Stimulated activated CD4-positive, alpha-beta T cell treated with anti-CD3 and anti-CD28 coated beads, Interleukin-4, amount 100 ng/mL, for 4 hours (primary cell): Measurements from ENCODE around the gene KLHL1.

Experiments
- DNase-seq, 2 experiments: peaks; one replicate each; pipeline ENCODE4 v3.0.0-alpha.2; 2020

Gene KLHL1

DNA sequence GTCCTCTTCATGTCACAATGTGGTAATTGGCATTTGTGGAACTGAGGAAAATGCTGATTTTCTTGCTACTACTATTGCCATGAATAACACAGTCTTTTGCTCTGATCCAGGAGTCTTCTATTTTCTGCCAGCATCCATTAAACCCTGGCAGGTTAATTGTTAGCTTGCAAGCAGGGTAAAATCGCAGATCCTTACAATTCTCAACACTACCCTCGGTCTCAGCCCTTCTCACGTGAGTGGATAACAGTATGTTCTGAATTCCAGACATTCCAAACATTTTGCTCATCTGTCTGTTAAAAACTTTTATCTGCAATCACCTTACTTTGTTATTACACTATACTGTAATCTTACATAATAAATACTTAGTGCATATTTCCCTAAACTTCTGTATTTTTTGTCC is 251.9 kb downstream of the KLHL1 start:
- DNase-seq, result no peak

DNA sequence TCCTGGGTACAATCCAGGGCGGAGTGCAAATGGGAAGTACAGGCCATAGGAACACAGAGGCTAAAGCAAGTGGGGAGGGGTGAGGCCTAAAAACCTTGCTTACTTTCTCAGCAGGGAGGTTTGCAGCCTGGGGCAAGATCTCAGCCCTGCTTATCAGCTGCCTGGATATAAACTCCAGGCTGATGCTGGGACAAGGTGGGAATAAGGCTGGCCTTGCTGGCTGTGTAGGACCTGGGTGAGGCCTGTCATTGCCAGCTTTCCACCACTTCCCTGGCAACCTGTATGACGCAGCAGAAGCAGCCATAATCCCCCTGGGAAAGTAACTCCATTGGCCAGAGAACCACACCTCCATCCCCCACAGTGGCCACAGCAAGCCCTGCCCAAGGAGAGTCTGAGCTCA is 279.7 kb downstream of the KLHL1 start:
- no peak for DNase-seq

DNA sequence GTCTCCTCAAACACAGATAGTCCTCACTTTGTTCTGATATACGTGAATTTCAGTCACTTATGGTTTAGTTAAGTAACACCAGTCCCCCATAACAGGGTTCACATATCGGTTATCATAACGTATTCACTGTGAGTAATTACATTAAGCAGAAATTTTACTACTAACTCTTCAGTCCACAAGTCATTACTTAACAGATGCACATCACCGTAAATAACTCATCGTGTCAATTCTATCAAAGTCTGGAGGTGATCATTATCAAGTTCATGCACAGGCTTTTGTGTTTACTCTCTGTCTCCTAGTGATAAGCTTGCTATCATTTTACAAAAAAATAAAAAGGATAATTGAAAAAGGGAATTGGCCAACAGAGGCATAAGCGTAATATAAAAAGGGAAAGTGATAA is 288.1 kb downstream of the KLHL1 start:
- no peak for DNase-seq

DNA sequence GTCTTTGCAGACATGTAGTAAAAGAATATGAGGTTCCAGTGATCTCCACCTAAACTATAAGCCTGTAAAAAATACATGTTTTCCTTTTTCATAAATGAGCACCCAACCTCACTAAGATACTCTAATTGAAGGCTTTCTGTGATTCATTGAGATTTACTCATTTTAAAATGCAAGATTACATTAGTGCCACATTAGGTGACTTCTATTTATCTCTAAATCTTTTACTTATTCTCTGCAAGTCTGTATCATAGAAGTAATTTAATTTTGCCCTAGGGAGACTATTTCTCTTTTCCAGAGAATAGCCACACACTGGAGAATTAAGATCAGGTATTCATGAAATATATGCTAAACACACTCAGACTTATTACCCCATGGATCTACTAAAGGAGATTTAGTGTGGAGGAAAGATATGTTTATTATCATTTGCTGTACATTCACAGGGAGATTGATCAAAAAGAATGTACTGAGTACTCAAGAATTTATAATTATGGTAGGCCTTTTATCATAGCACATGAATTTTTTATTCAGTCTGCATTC is 290.9 kb downstream of the KLHL1 start:
- no peak for DNase-seq

DNA sequence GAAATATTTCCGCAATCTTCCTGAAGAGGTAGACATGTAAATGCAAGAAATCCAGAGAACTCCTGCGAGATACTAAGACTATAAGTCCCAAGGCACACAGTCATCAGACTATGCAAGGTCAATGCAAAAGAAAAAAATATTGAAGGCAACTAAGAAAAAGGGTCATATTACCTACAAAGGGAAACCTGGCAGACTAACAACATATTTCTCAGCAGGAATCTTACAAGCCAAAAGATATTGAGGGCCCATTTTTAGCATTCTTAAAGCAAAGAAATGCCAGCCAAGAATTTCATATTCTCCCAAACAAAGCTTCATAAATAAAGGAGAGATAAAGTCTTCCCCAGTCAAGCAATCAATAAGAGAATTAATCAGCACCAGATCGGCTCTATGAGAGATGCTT is 299.1 kb downstream of the KLHL1 start:
- no peak for DNase-seq

DNA sequence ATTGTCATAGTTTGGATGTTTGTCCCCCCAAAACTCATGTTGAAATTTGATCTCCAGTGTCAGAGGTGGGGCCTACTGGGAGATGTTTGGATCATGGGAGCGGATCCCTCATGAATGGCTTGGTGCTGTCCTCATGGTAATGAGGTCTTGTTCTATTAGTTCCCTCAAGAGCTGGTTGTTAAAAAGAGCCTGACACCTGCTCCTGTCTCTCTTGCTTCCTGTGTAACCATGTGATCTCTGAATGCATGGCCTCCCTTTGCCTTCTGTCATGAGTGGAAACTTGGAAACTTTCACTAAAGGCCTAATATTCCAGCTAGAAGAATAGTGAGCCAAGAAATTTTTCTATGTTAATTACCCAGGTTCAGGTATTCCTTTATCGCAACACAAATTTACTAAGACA is 312.0 kb downstream of the KLHL1 start:
- DNase-seq, result no peak

DNA sequence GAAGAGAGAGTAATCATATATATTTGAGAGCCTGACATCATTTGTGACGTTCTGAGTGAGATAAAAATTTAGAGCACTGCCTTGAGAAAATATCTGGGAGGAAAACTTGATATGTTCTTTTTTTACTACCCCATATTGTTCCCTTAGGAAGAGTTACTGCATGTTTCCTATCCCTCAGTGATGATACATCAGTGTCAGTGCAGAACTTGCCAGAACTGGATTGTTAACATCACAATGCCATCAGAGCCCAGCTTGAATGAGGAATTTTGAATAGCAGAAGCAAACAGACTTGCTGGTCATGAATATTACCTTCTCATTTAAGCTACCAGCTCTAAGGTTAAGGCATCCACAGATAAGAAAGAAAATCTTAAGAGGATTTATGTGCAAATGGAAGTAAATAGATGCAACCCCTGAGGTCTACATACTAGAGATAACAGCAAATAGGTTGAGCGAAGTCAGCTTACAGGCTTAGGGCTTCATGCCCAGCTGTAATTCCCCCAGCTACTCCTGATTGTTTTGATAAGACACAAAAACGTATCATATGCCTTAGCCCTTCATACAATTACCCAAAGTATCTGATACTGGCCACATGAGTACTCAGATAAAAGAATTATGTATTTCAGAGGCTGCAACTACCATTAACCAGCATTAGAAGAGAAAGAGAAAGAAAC is 314.3 kb downstream of the KLHL1 start:
- DNase-seq, result no peak

DNA sequence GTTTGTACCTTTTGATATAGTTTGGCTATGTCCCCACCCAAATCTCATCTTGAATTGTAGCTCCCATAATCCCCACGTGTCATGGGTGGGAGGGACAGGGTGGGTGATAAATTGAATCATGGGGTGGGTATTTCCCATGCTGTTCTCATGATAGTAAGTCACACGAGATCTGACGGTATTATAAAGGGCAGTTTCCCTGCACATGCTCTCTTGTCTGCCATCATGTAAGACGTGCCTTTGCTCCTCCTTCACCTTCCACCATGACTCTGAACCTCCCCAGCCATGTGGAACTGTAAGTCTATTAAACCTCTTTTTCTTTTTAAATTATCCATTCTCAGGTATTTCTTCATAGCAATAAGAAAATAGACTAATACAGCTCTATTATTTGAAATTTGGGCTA is 331.3 kb downstream of the KLHL1 start:
- no peak for DNase-seq

DNA sequence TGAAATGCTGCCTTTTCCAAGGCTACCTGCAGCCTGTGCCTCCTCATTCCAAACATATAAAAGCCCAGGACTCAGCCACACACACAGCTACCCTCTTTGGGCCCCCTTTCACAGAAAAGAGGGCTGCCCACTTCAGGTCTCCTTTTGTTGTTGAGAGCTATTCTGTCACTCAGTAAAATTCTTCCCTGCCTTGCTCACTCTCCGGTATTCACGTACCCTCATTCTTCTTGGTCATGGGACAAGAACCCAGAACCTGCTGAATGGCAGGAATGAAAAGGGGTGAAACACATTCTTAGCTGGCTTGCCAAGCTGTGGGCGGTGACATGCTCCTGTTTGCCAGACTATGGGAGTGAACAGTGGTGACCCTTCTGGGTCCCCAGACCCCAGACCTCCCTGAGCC is 338.6 kb downstream of the KLHL1 start:
- no peak for DNase-seq

DNA sequence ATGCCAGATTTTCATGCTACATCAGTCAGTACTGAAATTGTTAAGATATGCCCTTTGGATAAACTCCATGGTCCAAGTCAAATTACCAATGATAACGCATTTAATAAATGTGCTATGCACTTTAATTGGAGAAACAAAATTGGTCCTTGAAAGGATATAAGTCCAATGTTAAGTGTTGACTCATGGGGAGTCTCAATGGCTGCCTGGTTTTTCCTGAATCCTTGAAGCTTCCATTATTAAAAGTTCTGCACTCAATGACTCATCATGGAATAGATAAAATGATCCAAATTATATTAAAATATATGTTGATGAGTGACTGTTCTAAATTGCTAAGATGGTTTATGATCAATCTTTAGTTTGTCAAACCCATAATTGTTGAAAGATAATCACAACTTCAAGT is 346.7 kb downstream of the KLHL1 start:
- no peak for DNase-seq

DNA sequence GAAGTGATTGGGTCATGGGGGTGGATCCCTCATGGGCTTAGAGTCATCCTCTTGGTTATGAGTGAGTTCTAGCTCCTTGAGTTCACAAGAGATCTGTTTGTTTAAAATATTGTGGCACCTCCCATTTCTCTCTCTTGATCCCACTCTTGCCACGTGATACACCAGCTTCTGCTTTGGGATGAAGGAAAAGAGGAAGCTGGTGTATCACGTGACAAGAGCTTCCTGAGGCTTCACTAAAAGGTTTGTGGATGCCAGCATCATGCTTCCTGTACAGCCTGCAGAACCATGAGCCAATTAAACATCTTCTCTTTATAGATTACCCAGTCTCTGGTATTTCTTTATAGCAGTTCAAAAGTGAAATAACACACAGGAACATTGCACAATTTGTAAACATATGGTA is 353.2 kb downstream of the KLHL1 start:
- DNase-seq, result no peak

DNA sequence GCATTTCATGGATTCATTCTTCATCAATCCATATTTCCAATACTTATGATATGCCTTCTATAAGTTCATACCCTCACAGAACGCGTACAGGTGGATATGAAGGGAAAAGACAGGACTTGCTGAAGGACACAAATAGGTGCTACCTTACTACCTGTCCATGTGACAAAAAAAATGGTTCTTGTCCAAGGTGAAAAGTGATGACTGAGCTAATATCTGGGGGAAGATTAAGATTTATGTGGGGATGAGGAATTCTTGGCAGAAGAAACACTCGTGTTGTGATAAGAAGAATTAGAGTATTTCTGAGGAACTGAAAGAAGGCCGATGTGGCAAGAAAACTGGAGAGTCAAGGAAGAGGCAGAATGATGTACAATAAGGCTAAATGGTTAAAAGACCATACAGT is 357.0 kb downstream of the KLHL1 start:
- no peak for DNase-seq

DNA sequence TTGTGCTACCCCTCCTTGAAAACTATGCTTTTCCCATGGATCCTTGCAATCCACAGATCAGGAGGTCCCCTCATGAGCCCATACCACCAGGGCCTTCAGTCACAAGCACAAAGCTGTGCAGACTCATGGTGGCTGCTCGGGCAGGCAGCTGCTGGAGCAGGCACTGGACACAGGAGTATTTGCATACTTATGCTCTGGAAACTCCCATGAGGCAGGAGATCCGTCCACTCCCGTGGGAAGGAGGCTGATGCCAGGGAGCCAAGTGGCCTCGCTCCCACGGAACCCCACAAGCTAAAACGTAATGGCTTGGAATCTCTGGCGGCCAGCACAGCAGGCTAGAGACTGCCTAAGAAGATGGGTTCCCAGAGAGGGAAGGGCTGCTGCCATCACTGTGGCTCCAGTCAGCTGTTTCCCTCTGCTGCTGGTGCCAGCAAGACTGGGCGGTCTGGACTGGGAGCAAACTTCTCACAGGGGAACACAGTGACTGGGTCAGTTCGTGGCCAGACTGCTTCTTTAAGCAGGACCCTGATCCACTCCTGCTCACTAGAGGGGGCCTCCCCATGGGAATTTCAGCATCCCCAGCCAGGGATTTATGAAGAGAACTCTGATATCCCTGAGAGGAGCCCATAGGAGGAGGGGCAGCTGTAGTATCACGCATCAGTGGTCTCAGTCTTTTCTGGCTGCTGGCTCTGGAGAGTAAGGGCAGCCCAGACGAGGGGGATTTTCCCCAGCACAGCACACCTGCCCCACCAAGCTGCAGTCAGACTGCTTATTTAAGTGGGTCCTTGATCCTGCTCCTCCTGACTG is 370.9 kb downstream of the KLHL1 start:
- no peak for DNase-seq

DNA sequence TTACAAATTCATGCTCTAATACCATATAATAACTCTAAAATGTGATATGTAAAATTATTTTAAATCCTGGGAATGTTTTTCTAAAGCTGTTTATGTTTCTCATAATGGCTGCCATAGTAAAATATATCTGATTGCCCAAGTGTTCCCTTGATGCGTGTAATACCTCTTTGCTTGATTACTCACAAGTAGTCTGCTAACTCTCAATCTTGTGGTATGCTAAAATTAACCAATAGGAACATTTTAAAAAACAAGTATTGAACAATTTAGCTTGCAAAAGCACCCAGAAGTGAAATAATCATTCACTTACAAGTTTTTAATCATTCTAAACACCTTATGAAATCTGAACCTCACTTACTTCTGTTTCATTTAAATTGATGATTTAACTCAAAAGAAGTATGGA is 386.6 kb downstream of the KLHL1 start:
- DNase-seq, result no peak

DNA sequence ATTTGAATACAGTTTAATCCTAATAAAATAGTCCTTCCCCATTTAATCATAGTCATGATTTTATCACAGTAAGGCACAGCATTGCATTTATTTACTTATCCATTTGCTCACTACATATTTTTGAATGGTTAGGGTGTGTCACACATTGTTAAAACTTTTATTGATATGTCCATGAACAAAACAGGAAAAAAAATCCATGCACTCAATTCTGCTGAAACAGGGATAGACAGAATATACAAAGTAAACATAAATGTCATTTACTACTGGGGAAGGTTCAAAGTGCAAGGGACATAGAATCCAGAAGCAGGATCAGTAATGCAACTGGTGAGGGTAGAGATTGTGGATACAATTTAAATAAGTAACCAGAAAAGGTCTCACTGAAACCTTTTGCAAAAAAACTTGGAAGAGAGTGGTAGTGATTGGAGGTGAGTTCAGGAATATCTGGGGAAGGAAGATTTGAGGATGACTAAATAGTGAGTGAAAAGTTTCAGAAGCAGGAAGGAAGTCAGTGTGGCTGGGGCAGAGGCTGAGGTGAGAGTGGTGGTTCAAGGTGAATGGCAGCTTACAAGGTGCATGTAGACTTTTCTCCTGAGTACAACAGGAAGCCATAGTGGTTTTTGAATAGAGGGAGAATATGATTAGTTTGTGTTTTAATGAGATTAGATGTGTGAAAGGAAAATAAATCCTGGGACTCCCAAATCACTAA is 387.8 kb downstream of the KLHL1 start:
- DNase-seq, result no peak

DNA sequence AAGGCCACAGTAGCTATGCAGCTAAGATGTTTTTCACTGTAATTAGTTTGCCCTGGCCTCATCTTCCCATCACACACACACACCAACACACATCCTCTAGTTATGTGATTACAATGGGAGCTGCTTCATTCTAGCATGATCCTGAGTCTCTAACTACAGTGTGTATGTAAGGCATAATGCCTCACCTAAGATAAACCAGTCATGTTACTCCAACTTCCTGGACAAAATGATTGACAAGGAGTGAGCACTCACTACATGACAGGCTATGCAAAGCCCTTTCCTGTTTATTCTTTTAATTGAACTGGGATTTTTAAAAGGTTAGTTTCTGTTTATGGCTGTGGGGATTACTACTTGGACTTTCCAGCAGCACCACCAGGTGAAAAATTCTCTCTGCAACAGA is 401.4 kb downstream of the KLHL1 start:
- no peak for DNase-seq

DNA sequence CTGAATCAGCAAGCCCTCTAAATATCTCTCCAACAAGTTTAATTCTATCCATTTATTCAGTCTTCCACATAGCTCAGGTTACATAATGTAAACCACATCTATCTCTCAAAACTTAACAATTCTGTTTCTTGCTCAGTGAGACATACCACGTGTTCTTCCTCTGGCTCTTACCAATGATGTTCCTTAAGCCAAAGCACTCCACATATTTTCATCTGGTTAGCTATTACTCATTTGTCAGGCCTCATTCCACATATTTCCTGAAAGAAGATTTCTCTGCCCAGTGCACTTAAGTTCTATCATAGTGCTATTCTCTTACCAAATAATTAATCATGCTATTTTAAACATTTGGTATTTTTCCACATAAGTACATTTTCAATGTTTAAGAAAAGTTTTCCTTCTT is 403.9 kb downstream of the KLHL1 start:
- DNase-seq, result no peak

DNA sequence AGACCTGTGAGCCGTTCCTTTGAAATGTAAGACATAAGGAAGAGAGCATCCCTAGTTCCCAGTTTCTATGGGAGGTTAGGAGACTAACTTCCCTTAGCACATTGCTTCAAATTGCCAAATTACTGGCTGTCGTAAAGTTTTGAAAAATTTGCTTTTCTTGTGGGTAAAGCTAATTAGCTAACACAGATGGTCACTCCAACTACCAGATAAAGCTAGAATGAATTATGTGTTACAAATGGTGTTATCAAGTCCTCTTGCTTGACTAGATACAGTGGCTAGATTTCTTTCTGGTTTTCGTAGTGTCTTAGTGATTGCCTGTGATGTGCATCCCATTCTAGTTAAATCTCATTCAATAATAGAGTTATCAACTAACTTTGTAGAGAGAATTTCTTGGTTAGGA is 417.3 kb downstream of the KLHL1 start:
- DNase-seq, result no peak

DNA sequence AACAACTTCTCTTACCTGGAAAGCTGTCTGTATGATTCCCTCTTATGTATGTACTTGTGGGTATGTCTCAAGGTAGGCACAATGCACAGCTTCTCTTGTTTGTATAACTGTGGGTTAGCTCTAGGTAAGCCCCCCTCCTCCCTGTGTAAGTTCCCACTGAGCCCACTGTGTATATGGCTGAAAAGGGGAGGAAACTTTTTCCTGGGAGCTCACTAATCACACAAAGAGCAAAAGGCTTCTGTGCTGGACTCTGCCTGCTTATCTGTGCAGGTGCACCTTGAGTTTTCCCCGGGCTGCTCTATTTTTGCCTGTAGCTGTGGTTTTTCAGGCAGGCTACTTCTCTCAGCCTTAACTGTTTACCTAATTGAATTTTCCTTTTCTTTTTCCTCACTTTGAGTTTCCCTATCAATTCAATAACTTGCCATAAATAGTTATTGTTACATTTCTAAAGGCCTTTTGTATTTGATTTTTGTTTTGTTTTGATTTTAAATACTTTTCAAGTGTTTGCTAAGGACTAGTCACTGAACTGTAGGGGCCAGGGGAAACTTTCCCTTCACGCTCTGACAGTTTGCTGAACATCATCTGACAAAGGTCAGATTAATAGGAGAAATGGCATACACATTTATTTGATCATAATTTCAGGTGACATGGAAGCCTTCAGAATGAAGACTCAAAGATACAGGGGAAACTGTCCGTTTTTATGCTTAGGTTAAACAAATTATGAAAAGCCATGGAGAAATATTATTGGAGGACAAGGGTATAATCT is 424.1 kb downstream of the KLHL1 start:
- no peak for DNase-seq

DNA sequence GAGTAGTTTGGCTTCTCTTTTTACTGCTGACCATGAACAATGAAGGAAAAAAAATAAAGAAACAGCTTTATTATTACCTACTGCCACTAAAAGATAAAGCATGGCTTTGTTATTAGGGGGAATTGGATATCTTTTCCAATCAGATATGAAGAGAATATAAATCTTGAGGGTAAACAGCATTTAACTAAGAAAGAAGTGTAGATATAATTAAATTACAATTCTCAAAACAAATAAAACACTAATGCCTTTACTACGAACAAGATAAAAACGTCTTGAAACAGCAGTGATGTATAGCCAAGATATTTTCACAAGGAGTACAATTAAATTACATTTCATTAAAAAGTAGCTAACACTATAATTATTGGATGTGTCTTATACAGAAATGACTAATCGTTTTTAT is 426.5 kb downstream of the KLHL1 start:
- DNase-seq, result no peak

DNA sequence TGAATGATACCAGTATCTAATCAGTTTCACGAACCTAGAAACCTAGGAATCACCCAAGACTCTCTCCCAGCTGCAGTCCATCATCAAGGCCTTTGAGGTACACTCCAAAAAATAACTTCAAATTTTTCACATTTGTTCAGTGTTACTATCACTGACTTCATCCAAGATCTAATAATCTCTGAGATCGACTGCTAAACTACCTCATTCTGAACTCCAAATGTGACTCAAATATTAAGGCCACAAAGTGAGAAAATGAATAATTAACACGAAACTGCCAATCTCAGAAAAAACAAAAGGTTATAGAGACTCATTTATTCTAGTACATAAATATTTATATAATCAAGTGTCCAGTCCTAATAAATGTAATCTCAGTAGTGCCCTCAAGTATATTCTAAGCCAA is 430.9 kb downstream of the KLHL1 start:
- no peak for DNase-seq

DNA sequence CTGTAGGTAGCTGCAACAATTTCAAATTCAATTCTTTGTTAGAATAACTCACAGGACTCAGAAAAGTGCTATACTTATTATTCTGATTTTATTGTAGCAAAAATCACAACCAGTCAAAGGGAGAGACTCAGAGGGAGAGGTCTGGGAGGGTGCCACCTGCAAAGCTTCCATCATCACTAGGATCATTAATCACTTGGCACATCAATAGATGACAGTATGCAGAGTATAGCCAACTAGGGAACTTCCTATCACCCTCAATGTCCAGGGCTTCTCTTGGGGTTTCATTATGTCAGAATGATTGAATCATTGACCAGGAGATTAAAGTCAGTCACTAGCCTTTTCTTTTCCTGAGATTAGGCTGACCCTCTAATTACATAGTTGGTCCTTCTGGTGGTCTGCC is 432.0 kb downstream of the KLHL1 start:
- DNase-seq, result no peak

DNA sequence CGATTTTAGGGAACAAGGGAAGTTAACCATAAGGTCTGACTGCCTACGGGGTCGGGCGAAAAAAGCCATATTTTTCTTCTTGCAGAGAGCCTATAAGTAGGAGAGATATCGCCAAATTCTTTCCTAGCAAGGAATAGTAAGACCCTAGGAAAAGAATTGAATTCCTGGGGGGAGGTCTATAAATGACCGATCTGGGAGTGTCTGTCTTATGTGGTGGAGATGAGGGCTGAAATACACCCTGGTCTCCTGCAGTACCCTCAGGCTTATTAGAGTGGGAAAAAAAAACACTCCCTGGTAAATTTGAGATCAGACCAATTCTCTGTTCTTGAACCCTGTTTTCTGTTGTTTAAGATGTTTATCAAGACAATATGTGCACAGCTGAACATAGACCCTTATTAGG is 448.1 kb downstream of the KLHL1 start:
- no peak for DNase-seq
